Stimulated activated CD8-positive, alpha-beta memory T cell treated with anti-CD3 and anti-CD28 coated beads, Interleukin-2, amount 100 ng/mL, for 48 hours (primary cell): ENCODE data around the gene POU2F3.

ENCODE experiments used
- DNase-seq, 2 donors: peaks; one replicate each; pipeline ENCODE4 v3.0.0-alpha.2; 2020; ENCODE audit warnings: low read depth in 2 of 2

POU2F3 gene

GRCh38 chr11:120210626-120211521 lies 29.1 kb upstream of the POU2F3 start, which contains the start of gene OAF:
OAF (plus strand) TSS chr11:120211032; CDS start chr11:120211280, 248 bp downstream.
- peak; percentile 30 to 36 for DNase-seq

- DNase-seq: no peak
These were observed 28.2 kb upstream of the POU2F3 start for GRCh38 chr11:120211522-120212258.

GRCh38 chr11:120212259-120212878 lies 27.6 kb upstream of the POU2F3 start:
- DNase-seq: no peak

- no peak for DNase-seq
These were observed 27.0 kb upstream of the POU2F3 start for GRCh38 chr11:120212926-120213325.

- DNase-seq: no peak
These were observed 25.4 kb upstream of the POU2F3 start for GRCh38 chr11:120214581-120214980.

GRCh38 chr11:120215634-120216033 lies 24.3 kb upstream of the POU2F3 start:
- DNase-seq: no peak

GRCh38 chr11:120216426-120217102 lies 23.4 kb upstream of the POU2F3 start:
- DNase-seq: no peak

- no peak for DNase-seq
These were observed 22.4 kb upstream of the POU2F3 start for GRCh38 chr11:120217526-120217925.

- DNase-seq: no peak
These were observed 21.8 kb upstream of the POU2F3 start for GRCh38 chr11:120217941-120218694.

GRCh38 chr11:120218695-120219033 lies 21.3 kb upstream of the POU2F3 start:
- DNase-seq: no peak

- DNase-seq: no peak
These were observed 20.6 kb upstream of the POU2F3 start for GRCh38 chr11:120219232-120219937.

GRCh38 chr11:120219938-120220746 lies 19.8 kb upstream of the POU2F3 start:
- DNase-seq: no peak

GRCh38 chr11:120220747-120221037 lies 19.2 kb upstream of the POU2F3 start:
- no peak for DNase-seq

GRCh38 chr11:120221115-120221752 lies 18.7 kb upstream of the POU2F3 start:
- DNase-seq: no peak

GRCh38 chr11:120222916-120223315 lies 17.0 kb upstream of the POU2F3 start:
- DNase-seq: no peak

- no peak for DNase-seq
These were observed 16.1 kb upstream of the POU2F3 start for GRCh38 chr11:120223793-120224192.

GRCh38 chr11:120224361-120224760 lies 15.6 kb upstream of the POU2F3 start:
- DNase-seq: no peak

GRCh38 chr11:120224972-120225909 lies 14.7 kb upstream of the POU2F3 start:
- DNase-seq: no peak
